Glomerular endothelial cell (primary cell): ENCODE data around the gene NBEA. TPM values are rescaled to one million over a fixed set of nuclear protein-coding genes. Genes with fewer than 3 reads are reported as not detected.

Experiments used
- DNase-seq: peaks from one replicate; pipeline ENCODE4 v3.0.0-alpha.2; 2011; ENCODE audit warnings: low read depth, low spot score; ENCODE audit errors: extremely low read depth
- total RNA-seq: library from RNA; depleted of rRNA; stranded (reverse); fragments of >200 nt; gene quantifications from 2 replicates; pipeline ENCODE4 v1.2.3, GENCODE V29; 2015

Gene NBEA
- total RNA-seq, 1 donor from 2014 or later: 4.1 TPM

GRCh38 chr13:35470671-35471661 is 528.9 kb downstream of the NBEA start:
- no peak for DNase-seq

GRCh38 chr13:35471706-35472322 is 529.7 kb downstream of the NBEA start:
- DNase-seq: no peak

- DNase-seq: no peak
These were observed 530.3 kb downstream of the NBEA start for GRCh38 chr13:35472323-35472881.

GRCh38 chr13:35473206-35473775 is 531.2 kb downstream of the NBEA start:
- no peak for DNase-seq

GRCh38 chr13:35473802-35474201 is 531.7 kb downstream of the NBEA start:
- DNase-seq: no peak

GRCh38 chr13:35474496-35475211 is 532.6 kb downstream of the NBEA start:
- DNase-seq: no peak

DNA sequence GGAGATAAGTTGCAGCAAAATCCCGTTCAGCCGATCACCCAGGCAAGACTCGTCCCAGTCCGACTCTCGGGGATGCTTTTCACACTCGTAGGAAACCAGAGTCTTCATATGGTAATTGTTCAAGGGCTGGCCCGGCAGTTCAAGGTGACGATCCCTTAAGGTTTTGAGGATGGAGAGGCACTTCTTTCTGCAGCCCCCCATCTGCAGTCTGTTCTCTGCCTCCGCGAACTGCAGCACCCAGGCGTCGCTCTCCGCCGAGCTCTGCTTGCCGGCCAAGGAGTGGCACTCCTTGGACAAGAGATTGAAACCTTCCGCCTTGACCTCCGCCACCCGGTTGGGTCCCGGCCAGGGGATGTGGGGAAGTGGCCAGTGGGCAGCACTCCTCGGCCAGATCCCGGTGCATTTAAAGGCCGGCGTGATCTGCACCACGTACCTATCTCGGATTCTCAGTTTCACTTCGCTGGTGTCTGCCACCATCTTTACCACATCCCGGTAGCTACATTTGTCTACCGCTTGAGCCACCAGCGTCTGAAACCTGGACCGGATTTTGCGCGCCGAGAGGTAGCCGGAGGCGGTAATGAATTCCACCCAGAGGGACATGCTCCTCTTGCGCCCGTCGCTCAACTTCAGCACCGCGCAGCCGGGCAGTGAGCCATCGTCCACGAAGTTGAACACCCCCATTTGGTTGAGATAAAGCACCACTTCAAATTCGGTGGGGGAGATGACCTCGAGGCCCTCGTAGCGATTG is 533.3 kb downstream of the NBEA start:
- no peak for DNase-seq

- DNase-seq: no peak
These were observed 534.2 kb downstream of the NBEA start, which contains the start of gene MAB21L1 for GRCh38 chr13:35475960-35476943. TSS of gene MAB21L1 (minus strand) at chr13:35476689. CDS start at chr13:35476138, 551 bp downstream.

DNA sequence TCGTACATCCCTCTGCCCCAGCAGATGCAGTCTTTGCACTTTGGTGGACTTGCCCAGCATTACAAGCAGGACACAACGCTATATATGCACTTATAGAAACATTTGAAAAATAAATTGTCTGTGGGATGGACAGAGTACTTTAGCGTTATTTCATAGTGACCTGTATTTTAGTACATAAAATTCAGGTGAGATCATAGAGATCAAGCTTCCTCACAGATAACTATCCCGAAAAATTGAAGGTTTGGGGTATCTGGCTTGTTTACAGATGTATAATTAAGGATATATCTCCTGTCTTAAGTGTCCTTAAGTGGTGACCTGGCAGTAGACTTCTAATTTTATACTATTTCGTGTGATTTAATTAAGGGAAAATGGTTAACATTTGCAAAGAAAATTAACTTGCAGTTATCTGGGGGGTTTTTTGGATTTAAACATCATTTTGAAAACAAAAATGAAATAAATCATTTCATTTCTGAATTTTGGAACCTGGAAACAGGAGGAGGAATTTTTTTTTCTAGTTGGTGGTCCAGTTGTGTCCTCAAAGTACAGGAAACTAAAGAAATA is 535.4 kb downstream of the NBEA start:
- no peak for DNase-seq

DNA sequence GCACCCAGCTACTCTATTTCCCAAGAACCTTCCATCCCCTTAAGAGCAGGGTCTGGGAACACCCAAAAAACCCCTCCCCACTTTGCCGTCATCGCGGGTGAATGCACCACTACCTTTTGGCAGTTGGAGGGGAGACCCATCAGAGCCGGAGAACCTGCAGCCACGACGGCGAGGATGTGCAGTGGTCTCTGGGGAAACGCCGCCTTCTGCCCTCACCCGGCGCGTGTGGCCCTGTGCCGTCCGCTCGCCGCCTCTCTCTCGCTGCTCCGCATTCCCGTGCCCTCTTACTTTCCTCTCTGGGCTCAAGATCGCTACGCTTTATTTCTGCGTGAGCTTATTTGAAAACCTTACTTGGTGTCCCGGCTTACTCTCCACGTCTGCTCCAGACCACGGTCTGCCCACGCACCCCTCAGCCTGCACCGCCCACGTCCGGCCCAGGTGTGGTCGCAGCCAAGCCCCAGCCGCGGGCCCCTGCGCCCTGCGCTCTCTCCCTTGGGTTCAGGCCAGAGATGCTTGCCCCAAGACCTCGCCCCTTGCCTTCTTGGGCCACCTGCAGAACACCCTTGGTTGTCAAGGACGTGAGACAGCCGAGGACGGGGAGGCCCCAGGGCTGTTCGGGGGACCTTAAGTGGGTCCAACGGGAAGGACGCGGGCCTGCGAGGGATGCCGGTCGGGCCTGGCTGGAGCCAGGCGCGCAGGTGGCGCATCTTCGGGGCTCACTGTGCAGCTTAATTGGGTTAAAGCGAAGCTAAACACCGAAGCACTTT is 536.4 kb downstream of the NBEA start:
- DNase-seq: no peak

- no peak for DNase-seq
These were observed 537.0 kb downstream of the NBEA start for GRCh38 chr13:35479038-35479492.

DNA sequence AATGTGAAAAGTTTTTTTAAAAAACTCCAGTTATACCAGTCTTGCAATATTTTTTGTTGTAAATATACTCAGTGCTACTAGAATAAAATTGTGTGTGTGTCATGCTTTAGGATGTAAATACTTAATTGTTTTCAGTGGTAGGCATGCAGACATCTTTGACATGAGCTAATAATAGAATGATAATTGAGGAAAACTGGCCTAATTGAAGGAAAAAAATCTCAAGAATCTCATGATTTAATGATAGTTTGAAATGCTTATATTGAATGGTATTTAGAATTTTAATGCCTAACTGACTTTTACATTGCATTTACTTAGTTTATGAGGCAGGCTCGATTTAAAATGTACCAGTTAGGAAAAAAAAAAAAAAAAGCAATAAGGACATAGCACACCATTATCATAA is 537.6 kb downstream of the NBEA start:
- DNase-seq: no peak

DNA sequence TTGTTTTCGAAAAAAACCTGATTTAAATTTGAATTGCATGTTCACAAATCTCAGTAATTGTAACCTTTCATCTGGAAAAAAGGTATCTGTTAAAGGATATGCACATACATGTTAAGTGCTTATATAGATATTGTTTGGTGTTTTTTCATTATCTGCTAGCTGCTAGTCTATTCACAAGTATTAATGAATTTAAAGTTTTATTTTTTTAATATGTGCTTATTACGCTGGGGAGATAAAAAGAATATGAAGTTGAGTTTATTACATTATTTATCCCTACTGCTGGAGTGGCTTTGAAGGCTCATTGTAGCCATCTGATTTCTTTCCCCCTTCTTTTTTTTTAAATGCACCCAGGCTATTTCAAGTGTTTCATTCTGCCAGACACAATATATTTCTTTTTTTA is 538.3 kb downstream of the NBEA start:
- no peak for DNase-seq

- no peak for DNase-seq
These were observed 539.7 kb downstream of the NBEA start for GRCh38 chr13:35481777-35482176.

DNA sequence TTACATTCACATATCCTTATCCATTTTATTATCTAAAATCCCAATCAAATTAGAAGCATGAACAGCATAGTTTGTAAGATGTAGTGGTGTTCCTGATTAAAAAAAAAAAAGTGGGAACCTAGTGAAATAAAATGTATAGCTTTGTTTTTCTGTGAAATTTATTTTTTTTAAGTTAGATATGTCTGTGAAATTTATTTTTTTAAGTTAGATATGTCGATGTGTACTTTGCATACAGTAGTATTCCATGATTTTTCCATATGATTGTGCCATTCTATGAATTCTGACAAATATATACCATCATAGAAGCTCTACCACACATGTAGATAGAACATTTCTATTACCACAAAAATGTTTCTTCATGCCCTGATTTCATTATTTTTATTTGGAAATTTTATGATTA is 540.5 kb downstream of the NBEA start:
- DNase-seq: no peak

GRCh38 chr13:35483761-35484160 is 541.7 kb downstream of the NBEA start:
- DNase-seq: no peak

- no peak for DNase-seq
These were observed 542.3 kb downstream of the NBEA start for GRCh38 chr13:35484384-35484783.

GRCh38 chr13:35485424-35485823 is 543.4 kb downstream of the NBEA start:
- DNase-seq: no peak
